ENCODE measurements around the gene ACTR1B.

Gene ACTR1B

DNA sequence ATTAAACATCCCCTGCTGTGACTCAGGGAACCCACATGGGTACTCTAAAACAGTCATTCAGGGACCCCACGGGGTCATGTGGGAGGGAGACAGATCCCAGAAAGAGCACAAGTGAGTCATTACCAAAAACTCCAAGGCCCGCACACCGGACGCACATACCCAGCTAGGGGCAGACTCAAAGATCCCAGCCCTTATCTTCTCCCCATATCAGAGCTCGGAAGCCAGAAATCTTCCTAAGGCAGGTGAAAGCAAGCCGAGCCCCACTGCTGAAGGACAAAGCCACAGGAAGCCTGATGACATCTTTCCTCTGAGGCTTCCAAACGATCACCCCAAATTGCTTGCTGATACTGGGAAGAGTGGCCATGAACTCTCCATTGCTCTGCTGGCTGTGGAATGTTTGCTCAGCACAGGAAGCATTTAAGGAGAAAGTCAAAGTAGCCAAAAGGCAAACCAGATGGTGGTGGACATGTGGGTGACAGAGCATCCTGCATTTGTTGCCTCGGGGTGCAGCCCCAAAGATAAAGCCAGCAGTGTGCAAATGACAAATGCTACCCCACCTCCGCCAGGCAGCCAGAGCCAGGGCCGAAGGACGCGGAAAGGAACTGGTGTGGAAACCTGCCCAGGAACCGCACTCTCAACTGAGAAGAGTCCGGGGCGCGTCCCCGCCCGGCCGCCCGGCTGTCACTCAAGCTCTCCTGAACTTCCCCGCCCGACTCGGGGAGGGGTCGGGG, 784 bp downstream of the ACTR1B start:
- H3K27ac ChIP-seq: peak overlapping the region; percentile 93
- TF ChIP-seq ZFX (IDR thresholded peaks at IDR 0.05): no peak
- TF ChIP-seq CTCF (conservative IDR thresholded peaks at IDR 0.05): no peak

GRCh38 chr2:97662386-97662894, 1.4 kb downstream of the ACTR1B start:
- no peak for TF ChIP-seq CTCF (conservative IDR thresholded peaks at IDR 0.05)
- TF ChIP-seq ZFX (IDR thresholded peaks at IDR 0.05): no peak
- H3K27ac ChIP-seq: peak overlapping the region; percentile 93

GRCh38 chr2:97661927-97662326, 1.9 kb downstream of the ACTR1B start:
- peak overlapping the region; percentile 93; the same call in 1 of the 2 replicates for H3K27ac ChIP-seq
- TF ChIP-seq ZFX (IDR thresholded peaks at IDR 0.05) (no peak), CTCF (conservative IDR thresholded peaks at IDR 0.05) (no peak)

- TF ChIP-seq ZFX (IDR thresholded peaks at IDR 0.05) (no peak), CTCF (conservative IDR thresholded peaks at IDR 0.05) (no peak)
- no peak overlapping the region for H3K27ac ChIP-seq
Measured at GRCh38 chr2:97660775-97661389, 3.0 kb downstream of the ACTR1B start.

DNA sequence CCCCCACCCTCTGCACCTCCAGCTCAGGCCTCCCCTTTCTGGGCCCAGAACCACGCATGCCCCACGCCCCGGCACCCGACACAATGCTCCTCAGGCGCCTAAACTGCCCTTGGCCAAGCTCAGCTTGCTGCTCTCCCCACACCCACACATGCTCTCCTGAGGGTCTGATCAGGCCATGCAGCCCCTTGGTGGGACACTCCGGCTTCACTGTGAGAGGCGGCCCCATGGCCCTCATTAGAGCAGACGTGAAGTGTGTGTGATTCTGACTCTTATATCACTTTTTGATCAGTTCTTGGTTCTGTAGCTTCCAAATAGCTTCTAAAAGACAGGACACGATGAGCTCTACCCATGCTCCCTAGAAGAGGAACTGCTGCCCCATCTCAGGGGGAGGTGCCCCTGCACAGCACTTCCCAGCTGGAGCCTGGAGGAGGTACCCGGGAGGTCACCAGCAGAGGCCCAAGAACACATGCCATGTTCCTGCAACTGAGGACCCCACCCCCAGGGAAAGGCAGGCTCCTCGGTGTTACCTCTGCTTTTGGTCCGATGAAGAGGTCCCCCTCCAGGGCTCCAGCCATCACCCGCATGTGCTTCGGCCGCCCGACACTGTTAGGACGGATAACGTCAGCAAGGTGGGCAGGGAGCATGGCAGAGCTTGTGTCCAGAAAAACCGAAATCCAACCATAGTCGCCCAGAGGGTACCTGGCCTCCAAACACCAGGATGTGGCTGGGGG, 3.6 kb downstream of the ACTR1B start:
- TF ChIP-seq CTCF (conservative IDR thresholded peaks at IDR 0.05) (no peak), ZFX (IDR thresholded peaks at IDR 0.05) (no peak)
- no peak overlapping the region for H3K27ac ChIP-seq

GRCh38 chr2:97659256-97660043, 4.4 kb downstream of the ACTR1B start:
- TF ChIP-seq ZFX (IDR thresholded peaks at IDR 0.05) (no peak), CTCF (conservative IDR thresholded peaks at IDR 0.05) (no peak)

More at GRCh38 chr2:97659256-97660043, 4.4 kb downstream of the ACTR1B start:
- no peak overlapping the region for H3K27ac ChIP-seq

Measured in C4-2B (cell line).